Duodenal mucosa (tissue), 2 donors: ENCODE results near the gene KCNQ1.

Source experiments
- H3K27ac ChIP-seq: one replicate; pipeline ENCODE4 v1.7.0; 2013; ENCODE audit warnings: low read depth, low read length
- H3K27me3 ChIP-seq, 2 donors: one replicate each; pipeline ENCODE4 v1.7.0; 2013; ENCODE audit warnings: low read length in 2 of 2, control low read depth in 1 of 2; ENCODE audit not compliant: insufficient read depth in 2 of 2, control insufficient read depth in 1 of 2
- H3K36me3 ChIP-seq, 2 donors: one replicate each; pipeline ENCODE4 v1.7.0; 2013; ENCODE audit warnings: low read length in 2 of 2, control low read depth in 1 of 2; ENCODE audit not compliant: insufficient read depth in 2 of 2, control insufficient read depth in 1 of 2
- H3K4me1 ChIP-seq, 2 donors: one replicate each; pipeline ENCODE4 v1.7.0; 2013; ENCODE audit warnings: low read length in 2 of 2, control low read depth in 1 of 2; ENCODE audit not compliant: insufficient read depth in 2 of 2, control insufficient read depth in 1 of 2
- H3K4me3 ChIP-seq, 2 donors: one replicate each; pipeline ENCODE4 v1.7.0; 2013; ENCODE audit warnings: low read length in 2 of 2, low read depth in 1 of 2
- H3K9ac ChIP-seq, 2 donors: one replicate each; pipeline ENCODE4 v1.7.0; 2013; ENCODE audit warnings: low read length in 2 of 2, low read depth in 1 of 2
- H3K9me3 ChIP-seq, 2 donors: one replicate each; pipeline ENCODE4 v1.7.0; 2013; ENCODE audit warnings: low read length in 2 of 2, control low read depth in 1 of 2; ENCODE audit not compliant: control insufficient read depth in 1 of 2

The KCNQ1 gene

DNA sequence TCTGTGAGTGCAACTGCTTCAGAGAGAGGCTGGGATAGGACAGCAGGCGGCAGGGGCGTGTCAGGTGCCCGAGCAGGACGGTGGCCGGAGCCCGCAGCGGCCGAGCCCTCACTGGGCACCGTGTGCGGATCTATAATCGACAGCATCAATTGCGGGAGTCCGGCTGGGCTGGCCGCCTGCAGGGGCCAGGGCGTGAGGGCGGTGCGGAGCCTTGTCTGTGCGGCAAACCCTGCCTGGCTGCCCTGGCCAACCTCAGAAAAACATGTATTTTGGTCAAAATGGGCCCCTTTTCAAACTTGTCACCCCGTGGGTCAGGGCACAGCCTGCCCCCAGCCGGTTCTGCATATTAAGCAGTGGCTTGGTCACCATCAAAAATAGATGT, 346.3 kb downstream of the KCNQ1 start:
- no peak overlapping the region for H3K9ac ChIP-seq
- H3K4me1 ChIP-seq = no peaks in the 10 kb centered on the region
- no peaks in the 10 kb centered on the region for H3K27me3 ChIP-seq
- no peaks in the 10 kb centered on the region for H3K9me3 ChIP-seq
- H3K36me3 ChIP-seq = peaks cover under 1 to 4% of the 10 kb centered on the region in 2 donors
- no peak overlapping the region for H3K27ac ChIP-seq
- no peak overlapping the region for H3K4me3 ChIP-seq

- no peaks in the 10 kb centered on the region for H3K27me3 ChIP-seq
- no peaks in the 10 kb centered on the region for H3K9me3 ChIP-seq
- no peak overlapping the region for H3K9ac ChIP-seq
- H3K27ac ChIP-seq = no peak overlapping the region
- no peaks in the 10 kb centered on the region for H3K4me1 ChIP-seq
- H3K4me3 ChIP-seq = peak overlapping the region in 1 of 2 donors; percentile 45
- peaks cover 4% of the 10 kb centered on the region in 2 donors for H3K36me3 ChIP-seq
Observed at GRCh38 chr11:2791521-2792380, 346.9 kb downstream of the KCNQ1 start.

GRCh38 chr11:2792381-2793250, 347.8 kb downstream of the KCNQ1 start:
- no peak overlapping the region for H3K4me3 ChIP-seq
- no peak overlapping the region for H3K27ac ChIP-seq
- no peak overlapping the region for H3K9ac ChIP-seq

DNA sequence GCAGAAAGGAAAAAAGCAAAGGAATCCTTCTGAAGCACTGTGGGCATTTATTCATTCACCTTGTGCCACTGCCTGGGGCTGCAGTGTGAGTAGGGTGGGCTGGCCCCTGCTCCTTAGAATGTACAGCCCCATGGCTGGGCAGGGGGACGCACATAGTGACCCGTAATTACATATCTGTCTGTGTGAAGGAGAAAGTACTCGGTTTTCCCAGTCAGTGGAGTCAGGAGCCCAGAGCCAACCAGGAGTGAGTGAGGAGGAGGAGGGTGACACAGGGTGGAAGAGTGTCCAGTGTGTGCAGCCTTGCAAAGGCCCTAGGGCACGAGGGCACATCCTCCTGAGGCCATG, 348.9 kb downstream of the KCNQ1 start:
- H3K27me3 ChIP-seq = no peaks in the 10 kb centered on the region
- no peak overlapping the region for H3K4me3 ChIP-seq
- H3K36me3 ChIP-seq = peaks cover 4% of the 10 kb centered on the region in 2 donors
- H3K4me1 ChIP-seq = no peaks in the 10 kb centered on the region
- no peaks in the 10 kb centered on the region for H3K9me3 ChIP-seq
- H3K9ac ChIP-seq = no peak overlapping the region
- no peak overlapping the region for H3K27ac ChIP-seq

More at GRCh38 chr11:2792381-2793250, 347.8 kb downstream of the KCNQ1 start:
- Histone ChIP-seq H3K27me3 (no peaks in the 10 kb centered on the region), H3K9me3 (no peaks in the 10 kb centered on the region), H3K4me1 (no peaks in the 10 kb centered on the region), H3K36me3 (peaks cover 4% of the 10 kb centered on the region in 2 donors)

GRCh38 chr11:2794046-2794967, 349.5 kb downstream of the KCNQ1 start:
- Histone ChIP-seq H3K9ac (no peak overlapping the region), H3K27me3 (no peaks in the 10 kb centered on the region), H3K36me3 (peaks cover 4 to 5% of the 10 kb centered on the region in 2 donors), H3K9me3 (no peaks in the 10 kb centered on the region), H3K4me1 (no peaks in the 10 kb centered on the region), H3K4me3 (no peak overlapping the region), H3K27ac (no peak overlapping the region)

GRCh38 chr11:2794968-2795322, 350.1 kb downstream of the KCNQ1 start:
- Histone ChIP-seq H3K9ac (no peak overlapping the region), H3K27ac (no peak overlapping the region), H3K9me3 (no peaks in the 10 kb centered on the region), H3K4me3 (no peak overlapping the region), H3K4me1 (no peaks in the 10 kb centered on the region), H3K27me3 (no peaks in the 10 kb centered on the region), H3K36me3 (peaks cover 4 to 7% of the 10 kb centered on the region in 2 donors)

DNA sequence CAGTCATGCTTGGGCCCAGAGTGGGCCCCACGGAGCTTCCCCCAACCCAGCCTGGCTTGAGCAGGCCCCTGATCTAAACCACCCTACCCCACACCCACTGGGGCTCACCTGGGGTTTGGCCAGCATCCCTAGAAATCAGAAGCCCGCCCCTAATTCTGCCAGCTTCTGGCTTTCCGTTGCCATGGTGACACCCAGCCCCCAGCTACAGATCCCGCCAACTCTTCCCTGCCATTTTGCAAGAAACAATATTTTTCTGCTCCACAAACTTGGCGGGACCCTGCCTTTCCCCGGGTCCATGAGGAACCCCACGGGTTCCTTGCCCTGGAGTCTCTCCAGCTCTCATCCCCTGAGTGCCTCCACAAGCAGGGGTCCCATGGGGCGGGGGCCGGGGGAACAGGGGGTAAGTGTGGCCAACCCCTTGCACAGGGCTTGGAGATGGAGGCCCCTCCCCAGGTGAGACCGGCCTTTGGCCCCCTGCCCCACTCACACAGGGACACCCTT, 350.7 kb downstream of the KCNQ1 start:
- no peaks in the 10 kb centered on the region for H3K9me3 ChIP-seq
- H3K9ac ChIP-seq = no peak overlapping the region
- H3K27me3 ChIP-seq = no peaks in the 10 kb centered on the region
- no peaks in the 10 kb centered on the region for H3K4me1 ChIP-seq
- peaks cover 0 to 7% of the 10 kb centered on the region in 2 donors for H3K36me3 ChIP-seq
- no peak overlapping the region for H3K27ac ChIP-seq
- H3K4me3 ChIP-seq = no peak overlapping the region

DNA sequence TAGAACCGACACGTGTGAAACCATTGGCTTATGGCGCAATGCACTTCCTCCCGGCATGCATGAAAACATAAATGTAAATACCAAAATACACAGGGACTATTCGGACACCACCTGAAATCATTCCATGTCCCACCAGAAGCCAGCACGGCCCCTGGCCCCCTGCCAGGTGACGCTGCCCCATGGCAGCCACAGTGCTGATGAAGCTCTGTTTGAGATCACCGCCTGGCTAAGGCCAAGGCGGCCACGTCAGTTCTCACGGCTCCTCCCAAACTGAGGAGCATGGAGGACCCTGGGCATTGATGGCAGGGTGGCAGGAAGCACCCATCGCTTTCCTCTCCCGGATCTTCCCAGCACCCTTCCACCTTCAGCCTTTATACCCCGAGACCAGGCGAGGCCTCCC, 351.3 kb downstream of the KCNQ1 start:
- Histone ChIP-seq H3K27me3 (no peaks in the 10 kb centered on the region), H3K36me3 (peaks cover 0 to 7% of the 10 kb centered on the region in 2 donors), H3K4me3 (no peak overlapping the region), H3K4me1 (no peaks in the 10 kb centered on the region), H3K9ac (no peak overlapping the region), H3K27ac (no peak overlapping the region), H3K9me3 (no peaks in the 10 kb centered on the region)

DNA sequence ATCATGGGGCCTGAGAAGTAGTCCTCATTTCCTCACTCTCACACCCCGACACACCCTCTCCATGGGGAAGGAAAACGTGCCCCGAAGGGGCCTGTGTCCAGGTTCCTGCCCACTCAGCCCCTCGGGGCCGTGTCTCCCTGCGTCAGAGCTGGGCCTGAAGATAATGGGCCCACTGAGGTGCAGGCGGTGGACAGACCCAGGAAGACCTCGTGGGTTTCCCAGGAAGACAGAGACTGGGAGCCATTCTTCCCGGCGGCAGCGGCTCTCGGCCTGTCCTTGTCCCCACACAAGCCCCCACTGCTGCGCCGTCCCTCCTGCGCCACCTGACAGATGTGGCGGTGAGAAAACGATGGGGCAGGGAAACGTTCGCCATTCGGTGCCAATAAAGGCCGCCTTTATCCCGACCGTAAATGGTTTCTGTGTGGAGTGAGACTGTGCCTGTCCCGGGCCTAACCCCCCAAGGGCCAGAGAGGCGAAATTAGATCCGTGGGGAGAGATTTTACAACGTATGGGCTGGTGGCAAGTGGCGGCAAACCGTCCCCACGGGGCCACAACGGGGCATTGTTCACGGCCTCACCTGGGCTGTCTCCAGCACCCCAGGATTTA, 351.8 kb downstream of the KCNQ1 start:
- Histone ChIP-seq H3K4me1 (no peaks in the 10 kb centered on the region), H3K4me3 (no peak overlapping the region), H3K27ac (no peak overlapping the region), H3K9ac (no peak overlapping the region), H3K9me3 (no peaks in the 10 kb centered on the region), H3K36me3 (peaks cover 0 to 7% of the 10 kb centered on the region in 2 donors), H3K27me3 (no peaks in the 10 kb centered on the region)
